Measurements from ENCODE around the gene FAM227B.
"Not testable (repeated sequence)": the region's sequence is repeated elsewhere in the genome, so short reads cannot be mapped to it uniquely, and the experiment has no call there.

Gene FAM227B

GRCh38 chr15:49492151-49492550 lies 128.5 kb downstream of the FAM227B start:
- no peak for DNase-seq

GRCh38 chr15:49490966-49491365 lies 129.7 kb downstream of the FAM227B start:
- DNase-seq: no peak

- DNase-seq: not testable (repeated sequence)
Measured at GRCh38 chr15:49485401-49485800, 135.2 kb downstream of the FAM227B start.

GRCh38 chr15:49478982-49479381 lies 141.6 kb downstream of the FAM227B start:
- DNase-seq: not testable (repeated sequence)

GRCh38 chr15:49478021-49478420 lies 142.6 kb downstream of the FAM227B start:
- not testable (repeated sequence) for DNase-seq

- no peak for DNase-seq
Measured at GRCh38 chr15:49473031-49473430, 147.6 kb downstream of the FAM227B start.

GRCh38 chr15:49472338-49472737 lies 148.3 kb downstream of the FAM227B start:
- no peak for DNase-seq

- DNase-seq: no peak
Measured at GRCh38 chr15:49471733-49472132, 148.9 kb downstream of the FAM227B start.

GRCh38 chr15:49471248-49471647 lies 149.4 kb downstream of the FAM227B start:
- DNase-seq: not testable (repeated sequence)

- DNase-seq: no peak
Measured at GRCh38 chr15:49468481-49468839, 152.2 kb downstream of the FAM227B start.

GRCh38 chr15:49467746-49468480 lies 152.7 kb downstream of the FAM227B start:
- DNase-seq: no peak

- no peak for DNase-seq
Measured at GRCh38 chr15:49466119-49466518, 154.5 kb downstream of the FAM227B start.

- no peak for DNase-seq
Measured at GRCh38 chr15:49464522-49464921, 156.1 kb downstream of the FAM227B start.

- no peak for DNase-seq
Measured at GRCh38 chr15:49462232-49462844, 158.3 kb downstream of the FAM227B start.

- no peak for DNase-seq
Measured at GRCh38 chr15:49460411-49460941, 160.1 kb downstream of the FAM227B start.

- DNase-seq: no peak
Measured at GRCh38 chr15:49458145-49458544, 162.5 kb downstream of the FAM227B start.

GRCh38 chr15:49456166-49456565 lies 164.5 kb downstream of the FAM227B start:
- DNase-seq: no peak

GRCh38 chr15:49452595-49452994 lies 168.0 kb downstream of the FAM227B start:
- DNase-seq: no peak

GRCh38 chr15:49441816-49442215 lies 178.8 kb downstream of the FAM227B start:
- DNase-seq: no peak

GRCh38 chr15:49441356-49441755 lies 179.3 kb downstream of the FAM227B start:
- no peak for DNase-seq

GRCh38 chr15:49439678-49440395 lies 180.8 kb downstream of the FAM227B start:
- no peak for DNase-seq

- DNase-seq: no peak
Measured at GRCh38 chr15:49438962-49439631, 181.5 kb downstream of the FAM227B start.

- DNase-seq: no peak
Measured at GRCh38 chr15:49436751-49437150, 183.9 kb downstream of the FAM227B start.

Measured in NCI-H510A (cell line).